Stimulated activated naive CD4-positive, alpha-beta T cell (primary cell): ENCODE measurements around the gene ABHD14A.

Experiments
- DNase-seq, 6 experiments: peaks; one replicate each; lab custom pipeline; 2025; lab: John Stamatoyannopoulos, UW

The ABHD14A gene

GRCh38 chr3:51941463-51941797 is 33.4 kb upstream of the ABHD14A start:
- no peak for DNase-seq

- peak; percentile 96 to 100 (median 99) for DNase-seq
These were observed 32.9 kb upstream of the ABHD14A start, which contains the start of the genes PARP3 and RRP9 for GRCh38 chr3:51941798-51942602. TSS of gene PARP3 (plus strand) at chr3:51942363. CDS start at chr3:51943356, 993 bp downstream. TSS of gene RRP9 (minus strand) at chr3:51941904. CDS start at chr3:51941867, 37 bp downstream.

- peak; percentile 15 to 43 (median 34) for DNase-seq
These were observed 32.0 kb upstream of the ABHD14A start for GRCh38 chr3:51942603-51943450.

GRCh38 chr3:51943451-51944391 is 31.1 kb upstream of the ABHD14A start:
- no peak for DNase-seq

- no peak for DNase-seq
These were observed 30.3 kb upstream of the ABHD14A start for GRCh38 chr3:51944451-51945021.

- DNase-seq, result no peak
These were observed 29.6 kb upstream of the ABHD14A start for GRCh38 chr3:51945031-51945840.

- no peak for DNase-seq
These were observed 28.7 kb upstream of the ABHD14A start for GRCh38 chr3:51945926-51946705.

- no peak for DNase-seq
These were observed 28.1 kb upstream of the ABHD14A start for GRCh38 chr3:51946796-51947195.

- DNase-seq, result no peak
These were observed 27.5 kb upstream of the ABHD14A start for GRCh38 chr3:51947215-51947900.

- DNase-seq, result no peak
These were observed 26.8 kb upstream of the ABHD14A start for GRCh38 chr3:51948016-51948580.

- no peak for DNase-seq
These were observed 25.7 kb upstream of the ABHD14A start for GRCh38 chr3:51949121-51949520.

- DNase-seq, result no peak
These were observed 24.0 kb upstream of the ABHD14A start for GRCh38 chr3:51950899-51951298.

GRCh38 chr3:51953445-51953844 is 21.4 kb upstream of the ABHD14A start:
- no peak for DNase-seq

GRCh38 chr3:51954105-51954504 is 20.8 kb upstream of the ABHD14A start:
- no peak for DNase-seq

- DNase-seq, result no peak
These were observed 20.2 kb upstream of the ABHD14A start for GRCh38 chr3:51954713-51955112.

- no peak for DNase-seq
These were observed 19.5 kb upstream of the ABHD14A start, which contains the start of gene GPR62 for GRCh38 chr3:51955175-51955892. TSS of gene GPR62 (plus strand) at chr3:51955381. CDS start at chr3:51955653, 272 bp downstream.

GRCh38 chr3:51955893-51956770 is 18.7 kb upstream of the ABHD14A start:
- peak in 5 of 6 experiments; percentile 11 to 36 (median 26) for DNase-seq
